ENCODE measurements around the gene SDK1.

GRCh38 chr7:4240042-4240441, 939.0 kb downstream of the SDK1 start:
- TF ChIP-seq CTCF (IDR thresholded peaks at IDR 0.05) (no peak), ZFP36 (IDR thresholded peaks at IDR 0.05; ENCODE audit: borderline replicate concordance, partially characterized antibody) (no peak), BHLHE40 (IDR thresholded peaks at IDR 0.05; ENCODE audit: low read depth, low read length) (no peak), EP300 (IDR thresholded peaks at IDR 0.05) (no peak), ELK1 (IDR thresholded peaks at IDR 0.05; ENCODE audit: low read depth, low read length) (no peak), CHD2 (IDR thresholded peaks at IDR 0.05; ENCODE audit: low read length, partially characterized antibody) (no peak), REST (IDR thresholded peaks at IDR 0.05) (no peak)

Data from A549 (cell line).